A549 (cell line): Measurements from ENCODE around the gene MYRIP. TPM values are rescaled to one million over a fixed set of nuclear protein-coding genes. Genes with fewer than 3 reads are reported as not detected.

Experiments used
- ATAC-seq, 2 experiments: fragments of 200-7000 bp in 1 of 2; fragments of >200 bp in 1 of 2; cut with Nextera tagmentation in 1 of 2; cut with Tn5 transposase in 1 of 2; 3 replicates each; pipeline versions ENCODE4 v1.8.0 to v1.9.1; 2018 to 2020; ENCODE audit warnings: mild to moderate bottlenecking in 1 of 2, moderate library complexity in 1 of 2
- CTCF ChIA-PET: fragments of 300-600 bp; sonication (Branson Sonifier 250); formaldehyde crosslinking; extraction: SDS; loops from one replicate; lab custom pipeline; 2021; ENCODE audit warnings: antibody characterized with exemption, inconsistent platforms; lab: Yijun Ruan, JAX
- POLR2A ChIA-PET: fragments of 350-600 bp; formaldehyde crosslinking; extraction: SDS; loops from one replicate; lab custom pipeline; 2021; ENCODE audit warnings: antibody characterized with exemption, inconsistent platforms; lab: Yijun Ruan, JAX
- DNase-seq, 2 experiments: peaks; one replicate each; pipeline versions ENCODE4 v3.0.0 to v3.0.0-alpha.2; 2011 to 2016; ENCODE audit warnings: low read depth in 1 of 2, low spot score in 1 of 2
- FAIRE-seq: peaks from 2 replicates; lab custom pipeline; 2011; peaks lifted over from hg19 to GRCh38; lab: Jason Lieb, UNC
- H3K27ac ChIP-seq, 2 experiments: fragments of >200 bp; sonication (Bioruptor Twin); formaldehyde crosslinking; 3 replicates each; pipeline ENCODE4 v1.5.1; 2016 to 2017
- H3K4me1 ChIP-seq: fragments of >200 bp; sonication (Bioruptor Twin); formaldehyde crosslinking; 3 replicates; pipeline ENCODE4 v1.6.1; 2016
- H3K4me2 ChIP-seq: fragments of >200 bp; sonication (Bioruptor Twin); formaldehyde crosslinking; 3 replicates; pipeline ENCODE4 v1.6.1; 2016
- H3K4me3 ChIP-seq: fragments of >200 bp; sonication (Bioruptor Twin); formaldehyde crosslinking; 3 replicates; pipeline ENCODE4 v1.5.1; 2016
- H3K9me3 ChIP-seq: fragments of >200 bp; sonication (Bioruptor Twin); formaldehyde crosslinking; 3 replicates; pipeline ENCODE4 v1.6.1; 2016
- CBX2 ChIP-seq: fragments of 200-600 bp; sonication (generic); IDR thresholded peaks from 2 replicates; pipeline ENCODE4 v1.6.1; 2016; ENCODE audit warnings: low read depth, mild to moderate bottlenecking, borderline replicate concordance
- CEBPB ChIP-seq, 2 experiments: fragments of >200 bp in 1 of 2; sonication (Bioruptor Twin) in 1 of 2; formaldehyde crosslinking in 1 of 2; IDR thresholded peaks; 2 replicates each; pipeline ENCODE4 v1.6.1; 2012 to 2016
- CHD4 ChIP-seq: fragments of 200-600 bp; sonication (generic); IDR thresholded peaks from 2 replicates; pipeline ENCODE4 v1.6.1; 2016; ENCODE audit warnings: antibody characterized with exemption, mild to moderate bottlenecking, borderline replicate concordance
- ELK1 ChIP-seq: fragments of 150-350 bp; IDR thresholded peaks from 2 replicates; pipeline ENCODE4 v1.6.1; 2014; ENCODE audit warnings: low read depth, mild to moderate bottlenecking, low read length
- ESRRA ChIP-seq: fragments of 150-350 bp; IDR thresholded peaks from 2 replicates; pipeline ENCODE4 v1.6.1; 2014; ENCODE audit warnings: mild to moderate bottlenecking, low read length, borderline replicate concordance
- FOSL2 ChIP-seq, 2 experiments: fragments of 450-650 bp in 1 of 2; fragments of >200 bp in 1 of 2; sonication (Bioruptor Twin) in 1 of 2; formaldehyde crosslinking; IDR thresholded peaks; 2 replicates each; pipeline versions ENCODE4 v1.5.0 to v1.6.1; 2016 to 2020; ENCODE audit warnings: mild to moderate bottlenecking in 1 of 2, moderate library complexity in 1 of 2
- HEYL ChIP-seq: fragments of 250-450 bp; sonication (Bioruptor Pico); IDR thresholded peaks from 2 replicates; pipeline ENCODE4 v1.8.0; 2021; ENCODE audit warnings: mild to moderate bottlenecking, moderate library complexity
- HOXB5 ChIP-seq: fragments of 250-450 bp; sonication (Bioruptor Pico); IDR thresholded peaks from 2 replicates; pipeline ENCODE4 v1.5.0; 2020; ENCODE audit warnings: mild to moderate bottlenecking, moderate library complexity
- KDM1A ChIP-seq: fragments of 200-600 bp; sonication (generic); IDR thresholded peaks from 2 replicates; pipeline ENCODE4 v1.6.1; 2016; ENCODE audit warnings: low read depth, mild to moderate bottlenecking
- KDM5A ChIP-seq: fragments of 200-600 bp; sonication (generic); IDR thresholded peaks from 2 replicates; pipeline ENCODE4 v1.6.1; 2016; ENCODE audit warnings: antibody characterized with exemption, mild to moderate bottlenecking
- MAFK ChIP-seq: fragments of 450-650 bp; IDR thresholded peaks from 2 replicates; pipeline ENCODE4 v1.6.1; 2014; ENCODE audit not compliant: partially characterized antibody
- NFE2L2 ChIP-seq: fragments of 150-350 bp; conservative IDR thresholded peaks from 2 replicates; pipeline ENCODE4 v1.6.1; 2014; ENCODE audit warnings: low read length
- NPAS2 ChIP-seq: fragments of 250-450 bp; sonication (Bioruptor Pico); IDR thresholded peaks from 2 replicates; pipeline ENCODE4 v1.8.0; 2022; ENCODE audit warnings: mild to moderate bottlenecking, moderate library complexity, borderline replicate concordance
- POLR2AphosphoS2 ChIP-seq: conservative IDR thresholded peaks from 2 replicates; pipeline ENCODE4 v1.6.1; 2012; ENCODE audit warnings: low read length, improper control_type of control experiment, inconsistent platforms
- TP53 ChIP-seq: fragments of 250-450 bp; sonication (Bioruptor Pico); IDR thresholded peaks from 2 replicates; pipeline ENCODE4 v1.5.0; 2021; ENCODE audit warnings: mild to moderate bottlenecking, moderate library complexity
- ZSCAN20 ChIP-seq: fragments of 250-450 bp; sonication (Bioruptor Pico); IDR thresholded peaks from 2 replicates; pipeline ENCODE4 v1.8.0; 2022; ENCODE audit warnings: mild to moderate bottlenecking, moderate library complexity
- WGBS: methylation state at CpG from one replicate; pipeline ENCODE4 v1.1.6; 2017; ENCODE audit errors: missing lambda C conversion rate; 5-methylcytosine and 5-hydroxymethylcytosine counted together
- polyA plus RNA-seq, 4 experiments: library from polyadenylated mRNA; depleted of rRNA in 3 of 4; stranded (reverse); fragments of >200 nt; fragmentation: RNase III in 1 of 4; extraction: RNeasy Plus Mini Kit Qiagen cat#74134 plus additional on column Dnase treatment in 1 of 4; gene quantifications; 2 replicates in 3 of 4; 3 replicates in 1 of 4; pipeline ENCODE4 v1.2.3, GENCODE V29; 2011 to 2017
- TF ChIP-seq, protein P1 (sequence below): fragments of 200-600 bp; sonication (generic); IDR thresholded peaks from 2 replicates; pipeline ENCODE4 v1.6.1; 2016; ENCODE audit warnings: antibody characterized with exemption, mild to moderate bottlenecking, moderate library complexity
- TF ChIP-seq, protein P2 (sequence below): IDR thresholded peaks from 2 replicates; pipeline ENCODE4 v1.6.1; 2012

The MYRIP gene
- polyA plus RNA-seq, 2 of the 4 experiments (the other 2 are of a cell fraction), result not detected

GRCh38 chr3:40299130-40299720, 489.8 kb downstream of the MYRIP start:
- no peaks in the 10 kb centered on the region for H3K9me3 ChIP-seq
- H3K4me1 ChIP-seq, result peaks cover 8% of the 10 kb centered on the region
- no peak for FAIRE-seq
- H3K4me3 ChIP-seq, result no peak overlapping the region
- 82% methylated on average over 5 of the region's 5 CpGs for WGBS
- no peak for TF ChIP-seq CHD4
- no peak for TF ChIP-seq TP53 (CRISPR knock-in tag)
- TF ChIP-seq ELK1, result no peak
- no peak for TF ChIP-seq ESRRA
- TF ChIP-seq CEBPB (IDR thresholded peaks at IDR 0.05), result no peak
- TF ChIP-seq POLR2AphosphoS2, result no peak
- TF ChIP-seq FOSL2 (IDR thresholded peaks at IDR 0.05), result no peak
- TF ChIP-seq FOSL2 (CRISPR knock-in tag; IDR thresholded peaks at IDR 0.05), result no peak
- TF ChIP-seq, protein P1, sequence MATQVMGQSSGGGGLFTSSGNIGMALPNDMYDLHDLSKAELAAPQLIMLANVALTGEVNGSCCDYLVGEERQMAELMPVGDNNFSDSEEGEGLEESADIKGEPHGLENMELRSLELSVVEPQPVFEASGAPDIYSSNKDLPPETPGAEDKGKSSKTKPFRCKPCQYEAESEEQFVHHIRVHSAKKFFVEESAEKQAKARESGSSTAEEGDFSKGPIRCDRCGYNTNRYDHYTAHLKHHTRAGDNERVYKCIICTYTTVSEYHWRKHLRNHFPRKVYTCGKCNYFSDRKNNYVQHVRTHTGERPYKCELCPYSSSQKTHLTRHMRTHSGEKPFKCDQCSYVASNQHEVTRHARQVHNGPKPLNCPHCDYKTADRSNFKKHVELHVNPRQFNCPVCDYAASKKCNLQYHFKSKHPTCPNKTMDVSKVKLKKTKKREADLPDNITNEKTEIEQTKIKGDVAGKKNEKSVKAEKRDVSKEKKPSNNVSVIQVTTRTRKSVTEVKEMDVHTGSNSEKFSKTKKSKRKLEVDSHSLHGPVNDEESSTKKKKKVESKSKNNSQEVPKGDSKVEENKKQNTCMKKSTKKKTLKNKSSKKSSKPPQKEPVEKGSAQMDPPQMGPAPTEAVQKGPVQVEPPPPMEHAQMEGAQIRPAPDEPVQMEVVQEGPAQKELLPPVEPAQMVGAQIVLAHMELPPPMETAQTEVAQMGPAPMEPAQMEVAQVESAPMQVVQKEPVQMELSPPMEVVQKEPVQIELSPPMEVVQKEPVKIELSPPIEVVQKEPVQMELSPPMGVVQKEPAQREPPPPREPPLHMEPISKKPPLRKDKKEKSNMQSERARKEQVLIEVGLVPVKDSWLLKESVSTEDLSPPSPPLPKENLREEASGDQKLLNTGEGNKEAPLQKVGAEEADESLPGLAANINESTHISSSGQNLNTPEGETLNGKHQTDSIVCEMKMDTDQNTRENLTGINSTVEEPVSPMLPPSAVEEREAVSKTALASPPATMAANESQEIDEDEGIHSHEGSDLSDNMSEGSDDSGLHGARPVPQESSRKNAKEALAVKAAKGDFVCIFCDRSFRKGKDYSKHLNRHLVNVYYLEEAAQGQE, result no peak
- TF ChIP-seq NPAS2 (CRISPR knock-in tag), result no peak
- TF ChIP-seq CBX2, result no peak
- TF ChIP-seq ZSCAN20 (CRISPR knock-in tag), result no peak
- no peak for TF ChIP-seq KDM5A
- TF ChIP-seq, protein P2, sequence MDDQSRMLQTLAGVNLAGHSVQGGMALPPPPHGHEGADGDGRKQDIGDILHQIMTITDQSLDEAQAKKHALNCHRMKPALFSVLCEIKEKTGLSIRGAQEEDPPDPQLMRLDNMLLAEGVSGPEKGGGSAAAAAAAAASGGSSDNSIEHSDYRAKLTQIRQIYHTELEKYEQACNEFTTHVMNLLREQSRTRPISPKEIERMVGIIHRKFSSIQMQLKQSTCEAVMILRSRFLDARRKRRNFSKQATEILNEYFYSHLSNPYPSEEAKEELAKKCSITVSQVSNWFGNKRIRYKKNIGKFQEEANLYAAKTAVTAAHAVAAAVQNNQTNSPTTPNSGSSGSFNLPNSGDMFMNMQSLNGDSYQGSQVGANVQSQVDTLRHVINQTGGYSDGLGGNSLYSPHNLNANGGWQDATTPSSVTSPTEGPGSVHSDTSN, result no peak
- no peak for TF ChIP-seq NFE2L2
- ChIA-PET POLR2A (no interaction called here), CTCF (interaction anchor here (1.1 kb wide), 1 partner anchor 10 kb away, joined by 3 read pairs; no protein-coding TSS in a partner anchor)
- peak overlapping the region; percentile 60 to 76 for H3K27ac ChIP-seq
- no peak for ATAC-seq
- DNase-seq, result no peak
- no peak overlapping the region for H3K4me2 ChIP-seq

DNA sequence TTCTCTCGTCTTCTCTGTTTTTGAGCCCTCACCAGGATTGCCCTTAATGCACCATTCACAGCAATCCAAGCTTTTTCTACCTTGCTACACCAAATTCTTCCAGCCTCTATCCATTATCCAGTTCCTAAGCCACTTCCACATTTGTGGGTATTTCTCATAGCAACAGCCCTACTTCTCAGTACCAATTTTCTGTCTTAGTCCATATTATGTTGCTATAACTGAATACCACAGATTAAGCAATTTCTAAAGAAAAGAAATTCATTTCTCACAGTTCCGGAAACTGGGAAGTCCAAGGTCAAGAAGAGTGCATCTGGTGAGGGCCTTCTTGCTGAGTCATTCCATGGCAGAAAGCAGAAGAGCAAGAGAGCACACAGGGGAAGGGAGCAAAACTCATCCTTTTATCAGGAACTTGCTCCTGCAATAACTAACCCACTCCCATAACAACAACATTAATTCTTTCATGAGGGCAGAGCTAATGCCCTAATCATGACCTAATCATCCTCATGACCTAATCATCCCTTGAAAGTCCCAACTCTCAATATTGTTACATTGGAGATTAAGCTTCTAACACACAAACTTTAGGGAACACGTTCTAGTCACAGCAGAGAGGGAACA, 490.4 kb downstream of the MYRIP start:
- Histone ChIP-seq H3K9me3 (no peaks in the 10 kb centered on the region), H3K4me2 (peak overlapping the region; percentile 26; the same call in 1 of the 3 replicates), H3K4me3 (no peak overlapping the region), H3K4me1 (peaks cover 8% of the 10 kb centered on the region), H3K27ac (peak overlapping the region; percentile 60 to 76)
- ChIA-PET POLR2A (no interaction called here), CTCF (interaction anchor here (1.1 kb wide), 1 partner anchor 9 kb away, joined by 3 read pairs; no protein-coding TSS in a partner anchor)
- 63% methylated on average over 3 of the region's 3 CpGs for WGBS
- TF ChIP-seq HEYL (CRISPR knock-in tag) (no peak), KDM1A (no peak), NFE2L2 (peak; percentile 44; the same call in 1 of the 2 replicates), TP53 (CRISPR knock-in tag) (no peak), HOXB5 (CRISPR knock-in tag) (no peak), MAFK (peak; percentile 62)
- FAIRE-seq, result no peak
- DNase-seq, result peak in 1 of 2 experiments; percentile 41
- no peak for ATAC-seq
